RWPE2 (cell line): ENCODE data around the gene CTTNBP2.
A peak's percentile ranks its signal among the peaks of the same experiment; 100 is the strongest.

Experiments used
- ATAC-seq: fragments of 200-7000 bp; cut with Tn5 transposase; 3 replicates; pipeline ENCODE4 v1.9.1; 2021; ENCODE audit warnings: low read depth
- DNase-seq: peaks from one replicate; pipeline ENCODE4 v3.0.0-alpha.2; 2020; ENCODE audit warnings: low spot score
- H3K27ac ChIP-seq: fragments of 450-650 bp; 2 replicates; pipeline ENCODE4 v1.5.1; 2017; ENCODE audit warnings: mild to moderate bottlenecking; ENCODE audit not compliant: poor library complexity, severe bottlenecking
- H3K27me3 ChIP-seq: fragments of 250-450 bp; sonication (Bioruptor Pico); 2 replicates; pipeline ENCODE4 v1.5.1; 2021; ENCODE audit warnings: mild to moderate bottlenecking, moderate library complexity; ENCODE audit not compliant: insufficient read depth, poor library complexity, severe bottlenecking
- H3K36me3 ChIP-seq: fragments of 250-450 bp; sonication (Bioruptor Pico); 2 replicates; pipeline ENCODE4 v1.5.1; 2020; ENCODE audit warnings: low read depth, mild to moderate bottlenecking, moderate library complexity
- H3K4me1 ChIP-seq: fragments of 250-450 bp; sonication (Bioruptor Pico); 2 replicates; pipeline ENCODE4 v1.5.1; 2021; ENCODE audit warnings: mild to moderate bottlenecking, moderate library complexity; ENCODE audit not compliant: insufficient read depth, poor library complexity, severe bottlenecking
- H3K4me3 ChIP-seq: fragments of 250-450 bp; sonication (Bioruptor Pico); 2 replicates; pipeline ENCODE4 v1.5.1; 2021; ENCODE audit warnings: mild to moderate bottlenecking, moderate library complexity; ENCODE audit not compliant: severe bottlenecking
- H3K9me3 ChIP-seq: fragments of 250-450 bp; sonication (Bioruptor Pico); 2 replicates; pipeline ENCODE4 v1.5.1; 2021; ENCODE audit warnings: mild to moderate bottlenecking, moderate library complexity; ENCODE audit not compliant: severe bottlenecking
- TF ChIP-seq, protein P1 (sequence below): fragments of 450-650 bp; IDR thresholded peaks from one replicate; pipeline ENCODE4 v1.5.1; 2017; ENCODE audit warnings: mild to moderate bottlenecking, moderate library complexity; ENCODE audit not compliant: poor library complexity, severe bottlenecking

The CTTNBP2 gene

GRCh38 chr7:117829450-117830117 is 43.7 kb downstream of the CTTNBP2 start:
- Histone ChIP-seq H3K4me3 (no peak overlapping the region), H3K9me3 (no peaks in the 10 kb centered on the region), H3K36me3 (no peaks in the 10 kb centered on the region), H3K4me1 (no peaks in the 10 kb centered on the region), H3K27ac (no peak overlapping the region), H3K27me3 (no peaks in the 10 kb centered on the region)
- TF ChIP-seq, protein P1, sequence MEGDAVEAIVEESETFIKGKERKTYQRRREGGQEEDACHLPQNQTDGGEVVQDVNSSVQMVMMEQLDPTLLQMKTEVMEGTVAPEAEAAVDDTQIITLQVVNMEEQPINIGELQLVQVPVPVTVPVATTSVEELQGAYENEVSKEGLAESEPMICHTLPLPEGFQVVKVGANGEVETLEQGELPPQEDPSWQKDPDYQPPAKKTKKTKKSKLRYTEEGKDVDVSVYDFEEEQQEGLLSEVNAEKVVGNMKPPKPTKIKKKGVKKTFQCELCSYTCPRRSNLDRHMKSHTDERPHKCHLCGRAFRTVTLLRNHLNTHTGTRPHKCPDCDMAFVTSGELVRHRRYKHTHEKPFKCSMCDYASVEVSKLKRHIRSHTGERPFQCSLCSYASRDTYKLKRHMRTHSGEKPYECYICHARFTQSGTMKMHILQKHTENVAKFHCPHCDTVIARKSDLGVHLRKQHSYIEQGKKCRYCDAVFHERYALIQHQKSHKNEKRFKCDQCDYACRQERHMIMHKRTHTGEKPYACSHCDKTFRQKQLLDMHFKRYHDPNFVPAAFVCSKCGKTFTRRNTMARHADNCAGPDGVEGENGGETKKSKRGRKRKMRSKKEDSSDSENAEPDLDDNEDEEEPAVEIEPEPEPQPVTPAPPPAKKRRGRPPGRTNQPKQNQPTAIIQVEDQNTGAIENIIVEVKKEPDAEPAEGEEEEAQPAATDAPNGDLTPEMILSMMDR, result no peak
- 0 out of 3 replicates have a peak, but pooled peaks have one; percentile 29 for ATAC-seq
- DNase-seq, result no peak

DNA sequence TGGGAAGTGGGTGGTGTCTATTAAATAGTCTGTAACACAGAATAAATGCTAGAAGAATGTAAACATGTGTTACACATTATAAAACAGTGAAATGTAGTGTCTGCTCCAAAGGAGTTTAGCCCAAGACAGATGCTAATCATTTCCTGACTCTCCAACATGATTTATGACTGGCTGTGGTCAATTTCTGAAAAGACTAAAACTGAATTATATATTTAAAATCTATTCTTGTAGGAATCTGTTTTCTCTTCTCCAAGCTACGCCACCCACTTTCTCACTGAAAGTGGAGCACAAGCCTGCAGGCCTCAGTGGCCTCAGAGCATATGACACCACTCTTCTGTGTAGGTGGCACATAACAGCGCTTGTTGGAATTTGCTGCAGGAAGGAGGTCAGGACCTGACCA is 44.4 kb downstream of the CTTNBP2 start:
- TF ChIP-seq, protein P1, result no peak
- H3K36me3 ChIP-seq, result no peaks in the 10 kb centered on the region
- ATAC-seq, result no peak
- no peaks in the 10 kb centered on the region for H3K27me3 ChIP-seq
- H3K27ac ChIP-seq, result no peak overlapping the region
- no peaks in the 10 kb centered on the region for H3K9me3 ChIP-seq
- no peaks in the 10 kb centered on the region for H3K4me1 ChIP-seq
- H3K4me3 ChIP-seq, result no peak overlapping the region
- DNase-seq, result no peak

- DNase-seq (no peak), ATAC-seq (peak; percentile 61; the same call in 2 of the 3 replicates)
- H3K27me3 ChIP-seq, result no peaks in the 10 kb centered on the region
- no peaks in the 10 kb centered on the region for H3K36me3 ChIP-seq
- H3K4me3 ChIP-seq, result no peak overlapping the region
- TF ChIP-seq, protein P1, result no peak
- H3K27ac ChIP-seq, result no peak overlapping the region
- H3K4me1 ChIP-seq, result no peaks in the 10 kb centered on the region
- no peaks in the 10 kb centered on the region for H3K9me3 ChIP-seq
These were observed 45.4 kb downstream of the CTTNBP2 start for GRCh38 chr7:117827862-117828261.

GRCh38 chr7:117825132-117825531 is 48.1 kb downstream of the CTTNBP2 start:
- Histone ChIP-seq H3K4me3 (no peak overlapping the region), H3K27me3 (no peaks in the 10 kb centered on the region), H3K27ac (no peak overlapping the region), H3K36me3 (no peaks in the 10 kb centered on the region), H3K4me1 (no peaks in the 10 kb centered on the region), H3K9me3 (no peaks in the 10 kb centered on the region)
- TF ChIP-seq, protein P1, result no peak
- ATAC-seq (peak; percentile 74), DNase-seq (no peak)

DNA sequence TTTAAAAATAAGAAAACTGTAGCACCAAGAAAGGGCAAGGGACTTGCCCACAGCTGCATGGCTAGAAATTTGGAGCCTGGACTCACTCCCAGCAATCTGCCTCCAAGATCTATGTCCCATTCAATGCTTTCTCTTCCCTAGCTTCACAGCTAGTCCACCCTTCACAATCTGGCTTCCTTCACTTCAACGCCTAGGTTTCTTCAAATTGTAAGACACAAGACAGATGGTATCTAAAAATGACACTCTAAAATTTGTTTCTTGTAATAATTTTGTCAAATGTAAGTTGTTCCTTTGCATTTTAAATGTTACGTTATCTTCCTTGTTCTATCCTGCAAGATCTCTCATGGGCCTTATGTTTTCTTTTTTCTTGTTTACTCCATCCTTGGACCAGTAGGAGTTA is 48.6 kb downstream of the CTTNBP2 start:
- Histone ChIP-seq H3K9me3 (no peaks in the 10 kb centered on the region), H3K4me3 (no peak overlapping the region), H3K27me3 (no peaks in the 10 kb centered on the region), H3K27ac (no peak overlapping the region), H3K36me3 (no peaks in the 10 kb centered on the region), H3K4me1 (no peaks in the 10 kb centered on the region)
- ATAC-seq, result no peak
- DNase-seq, result no peak
- TF ChIP-seq, protein P1, result no peak
